H1 (cell line): ENCODE measurements around the gene SMG5. TPM values are rescaled to one million over a fixed set of nuclear protein-coding genes. Genes with fewer than 3 reads are reported as not detected.

ENCODE experiments used
- ATF3 ChIP-seq: IDR thresholded peaks from 2 replicates; pipeline ENCODE4 v1.6.1; 2011; ENCODE audit warnings: low read depth, mild to moderate bottlenecking, low read length; ENCODE audit not compliant: insufficient read depth
- CBX8 ChIP-seq: fragments of 300-800, 300-1000 bp; sonication (generic); IDR thresholded peaks from 2 replicates; pipeline ENCODE4 v1.7.1; 2016; ENCODE audit warnings: low read depth, low read length, borderline replicate concordance
- CHD7 ChIP-seq: fragments of 300-600 bp; sonication (generic); IDR thresholded peaks from 2 replicates; pipeline ENCODE4 v1.7.1; 2012; ENCODE audit warnings: low read length, moderate library complexity, mild to moderate bottlenecking, inconsistent platforms; ENCODE audit not compliant: insufficient replicate concordance
- EP300 ChIP-seq, 2 experiments: IDR thresholded peaks; 1 replicate in 1 of 2; 2 replicates in 1 of 2; pipeline ENCODE4 v1.6.1; 2011 to 2012; ENCODE audit warnings: low read depth in 2 of 2, low read length in 2 of 2, mild to moderate bottlenecking in 2 of 2, borderline replicate concordance in 1 of 2, inconsistent platforms in 1 of 2, moderate library complexity in 1 of 2
- GABPA ChIP-seq: IDR thresholded peaks from 2 replicates; pipeline ENCODE4 v1.6.1; 2011; ENCODE audit warnings: mild to moderate bottlenecking, low read length, moderate library complexity, borderline replicate concordance; ENCODE audit not compliant: insufficient read depth
- JUN ChIP-seq: IDR thresholded peaks from 2 replicates; pipeline ENCODE4 v1.6.1; 2011; ENCODE audit warnings: low read depth, mild to moderate bottlenecking, improper control_type of control experiment, low read length
- MAX ChIP-seq: IDR thresholded peaks from 2 replicates; pipeline ENCODE4 v1.6.1; 2012; ENCODE audit warnings: inconsistent platforms
- POLR2AphosphoS5 ChIP-seq: IDR thresholded peaks from 2 replicates; pipeline ENCODE4 v1.6.1; 2011; ENCODE audit warnings: low read depth, low read length
- SP1 ChIP-seq: IDR thresholded peaks from 2 replicates; pipeline ENCODE4 v1.6.1; 2011; ENCODE audit warnings: low read depth, low read length
- YY1 ChIP-seq: IDR thresholded peaks from 2 replicates; pipeline ENCODE4 v1.6.1; 2011; ENCODE audit warnings: low read depth, mild to moderate bottlenecking, low read length
- polyA plus RNA-seq, 7 experiments: library from polyadenylated mRNA; depleted of rRNA in 3 of 7; stranded (reverse) in 5 of 7; unstranded in 2 of 7; fragments of >200 nt in 5 of 7; fragments of 200-250 nt in 2 of 7; gene quantifications; 1 replicate in 5 of 7; 2 replicates in 1 of 7; 4 replicates in 1 of 7; pipeline versions ENCODE4 v1.2.1 to v1.2.3, GENCODE V29; 2011 to 2013; ENCODE audit warnings: missing spikeins in 2 of 7, mixed read lengths in 2 of 7
- total RNA-seq: library from RNA; stranded (reverse); fragmentation: NEBNext Ultra II Directional; extraction: Animal tissue kit (Norgen Biotek cat#: 25700); gene quantifications from 2 replicates; pipeline ENCODE4 v1.2.1, GENCODE V29; 2021

Gene SMG5
- total and polyA plus RNA-seq, 2 of the 8 experiments (the other 6 are each of a cell fraction or from before 2014, with no cell fraction given) = 32.7 to 98.0 TPM

- TF ChIP-seq CBX8 (no peak), GABPA (no peak), CHD7 (no peak), SP1 (0 out of 2 replicates have a peak, but pooled peaks have one; percentile 13), EP300 (IDR thresholded peaks at IDR 0.05; ENCODE audit: borderline replicate concordance in 1 of 2, low read depth in 2 of 2, low read length in 2 of 2) (no peak), JUN (no peak), YY1 (no peak), POLR2AphosphoS5 (no peak; the same call in 1 of the 2 replicates), ATF3 (peak; percentile 83), MAX (no peak)
Observed at GRCh38 chr1:156295391-156295947, 12.8 kb upstream of the SMG5 start, which contains the start of gene GLMP (continued).
